ENCODE measurements around the gene KRT31. TPM values are rescaled to one million over a fixed set of nuclear protein-coding genes. Genes with fewer than 3 reads are reported as not detected.

Gene KRT31
- total and polyA plus RNA-seq, 8 donors, result not detected

DNA sequence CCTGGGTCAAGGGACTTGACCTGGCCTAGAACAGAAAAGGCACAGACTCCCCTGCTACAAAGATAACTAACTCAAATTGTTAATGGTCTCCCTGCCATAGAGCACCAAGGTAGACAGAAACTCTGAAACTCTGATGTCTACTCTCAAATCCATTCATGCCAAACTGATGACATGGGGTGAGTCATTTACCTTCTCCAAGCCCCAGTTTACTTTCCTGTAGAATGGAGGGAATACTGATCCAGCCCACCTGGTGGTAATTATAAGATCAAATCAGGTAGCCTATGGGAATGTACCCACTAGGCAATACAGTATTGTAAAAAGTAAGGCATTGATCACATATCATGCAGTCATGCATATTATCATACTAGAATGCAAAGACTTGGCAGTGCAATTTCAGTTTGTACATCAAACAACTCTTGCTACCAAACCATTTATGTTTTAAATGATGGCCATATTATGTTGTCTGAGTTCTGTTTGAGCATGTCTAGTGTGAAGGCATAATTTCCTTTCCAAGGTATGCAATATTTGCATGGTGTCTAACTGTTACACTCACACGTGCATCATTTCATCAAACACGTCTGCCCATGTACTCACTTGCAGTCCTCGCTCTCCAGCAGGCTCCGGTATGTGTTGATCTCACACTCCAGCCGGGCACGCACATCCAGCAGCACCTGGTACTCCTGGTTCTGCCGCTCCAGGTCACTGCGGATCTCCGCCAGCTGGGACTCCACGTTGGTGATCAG lies 3.0 kb downstream of the KRT31 start:
- no peak for ATAC-seq
- FAIRE-seq, result no peak
- H3K4me3 ChIP-seq, result no peak overlapping the region
- no peaks in the 10 kb centered on the region for H3K36me3 ChIP-seq
- H3K9me3 ChIP-seq, result no peaks in the 10 kb centered on the region
- intact Hi-C loops (cut with DNase I), result no loop called here
- H3K27ac ChIP-seq, result no peak overlapping the region
- TF ChIP-seq CTCF (IDR thresholded peaks at IDR 0.05), result no peak
- 67 to 79% methylated on average over 10 of the region's 10 CpGs for WGBS, 2 donors
- DNase-seq, result no peak
- no peaks in the 10 kb centered on the region for H3K27me3 ChIP-seq
- no peaks in the 10 kb centered on the region for H3K4me1 ChIP-seq

GRCh38 chr17:41393826-41394225 lies 3.6 kb downstream of the KRT31 start:
- FAIRE-seq (no peak), DNase-seq (no peak), ATAC-seq (no peak)
- no peak for TF ChIP-seq CTCF (IDR thresholded peaks at IDR 0.05)
- no peaks in the 10 kb centered on the region for H3K4me1 ChIP-seq
- intact Hi-C loops (cut with DNase I), result no loop called here
- no peak overlapping the region for H3K4me3 ChIP-seq
- no peaks in the 10 kb centered on the region for H3K9me3 ChIP-seq
- H3K27ac ChIP-seq, result no peak overlapping the region
- H3K27me3 ChIP-seq, result no peaks in the 10 kb centered on the region
- H3K36me3 ChIP-seq, result no peaks in the 10 kb centered on the region
- 73 to 76% methylated on average over 10 of the region's 10 CpGs for WGBS, 2 donors

GRCh38 chr17:41393294-41393693 lies 4.1 kb downstream of the KRT31 start:
- no peaks in the 10 kb centered on the region for H3K36me3 ChIP-seq
- H3K27ac ChIP-seq, result no peak overlapping the region
- intact Hi-C loops (cut with DNase I), result no loop called here
- no peaks in the 10 kb centered on the region for H3K27me3 ChIP-seq
- no peaks in the 10 kb centered on the region for H3K9me3 ChIP-seq
- WGBS, 2 donors, result 53 to 54% methylated on average over 5 of the region's 5 CpGs
- FAIRE-seq, result no peak
- no peak for DNase-seq
- TF ChIP-seq CTCF (IDR thresholded peaks at IDR 0.05), result no peak
- H3K4me1 ChIP-seq, result no peaks in the 10 kb centered on the region
- ATAC-seq, result no peak
- H3K4me3 ChIP-seq, result no peak overlapping the region

- Histone ChIP-seq H3K36me3 (no peaks in the 10 kb centered on the region), H3K27me3 (no peaks in the 10 kb centered on the region), H3K27ac (no peak overlapping the region), H3K4me1 (no peaks in the 10 kb centered on the region), H3K4me3 (no peak overlapping the region), H3K9me3 (no peaks in the 10 kb centered on the region)
- ATAC-seq (peak in 1 of 4 donors; percentile 42), DNase-seq (no peak), FAIRE-seq (no peak)
- intact Hi-C loops (cut with DNase I), result no loop called here
- 87 to 88% methylated on average over 1 of the region's 1 CpG for WGBS, 2 donors
- TF ChIP-seq CTCF (IDR thresholded peaks at IDR 0.05), result no peak
Measured at GRCh38 chr17:41392278-41392677, 5.1 kb downstream of the KRT31 start.

- intact Hi-C loops (cut with DNase I), result no loop called here
- Histone ChIP-seq H3K27ac (no peak overlapping the region), H3K4me1 (no peaks in the 10 kb centered on the region), H3K9me3 (no peaks in the 10 kb centered on the region), H3K36me3 (no peaks in the 10 kb centered on the region), H3K27me3 (no peaks in the 10 kb centered on the region), H3K4me3 (no peak overlapping the region)
- FAIRE-seq (no peak), DNase-seq (no peak), ATAC-seq (no peak)
- 24 to 36% methylated on average over 2 of the region's 2 CpGs for WGBS, 2 donors
- no peak for TF ChIP-seq CTCF (IDR thresholded peaks at IDR 0.05)
Measured at GRCh38 chr17:41391535-41391934, 5.9 kb downstream of the KRT31 start.
